Tibial nerve (tissue), 4 donors: ENCODE measurements around the gene HIPK2.

Experiments
- CTCF ChIP-seq, 5 experiments: fragments of 200-600 bp in 3 of 5; fragments of 450-650 bp in 2 of 5; sonication (generic) in 3 of 5; IDR thresholded peaks; one replicate each; pipeline ENCODE4 v1.5.1; 2016 to 2019; ENCODE audit warnings: antibody characterized with exemption in 5 of 5, mild to moderate bottlenecking in 3 of 5, moderate library complexity in 2 of 5
- EP300 ChIP-seq, 2 donors: sonication (generic); formaldehyde crosslinking; IDR thresholded peaks; one replicate each; pipeline ENCODE4 v1.6.1; 2017; ENCODE audit warnings: antibody characterized with exemption in 2 of 2, mild to moderate bottlenecking in 1 of 2
- POLR2A ChIP-seq, 2 donors: fragments of 450-650 bp; IDR thresholded peaks; one replicate each; pipeline ENCODE4 v1.6.1; 2017; ENCODE audit warnings: antibody characterized with exemption in 2 of 2, mild to moderate bottlenecking in 2 of 2, moderate library complexity in 2 of 2

GRCh38 chr7:139570626-139571025 is 207.2 kb downstream of the HIPK2 start:
- TF ChIP-seq CTCF (IDR thresholded peaks at IDR 0.05) (no peak), POLR2A (IDR thresholded peaks at IDR 0.05) (no peak), EP300 (IDR thresholded peaks at IDR 0.05) (no peak)
